Calu3 (cell line): Measurements from ENCODE around the gene TENM4. TPM values are rescaled to one million over a fixed set of nuclear protein-coding genes. Genes with fewer than 3 reads are reported as not detected.

Source experiments
- BruUV-seq: library from RNA; stranded (reverse); fragments of 400-500 nt; replicated peaks from 2 replicates; lab custom pipeline; 2021; lab: Mats Ljungman, UMichigan
- CTCF ChIA-PET: fragments of 300-600 bp; sonication (Branson Sonifier 250); formaldehyde crosslinking; loops from one replicate; lab custom pipeline; 2022; ENCODE audit warnings: antibody characterized with exemption; lab: Charles Lee
- DNase-seq: peaks from one replicate; pipeline ENCODE4 v3.0.0; 2022
- H3K27ac Mint-ChIP-seq: one replicate; pipeline ENCODE4 v1.8.0; 2022; ENCODE audit warnings: mixed read lengths; ENCODE audit not compliant: unreplicated experiment
- H3K27me3 Mint-ChIP-seq: one replicate; pipeline ENCODE4 v1.8.0; 2022; ENCODE audit warnings: mixed read lengths; ENCODE audit not compliant: unreplicated experiment
- H3K36me3 Mint-ChIP-seq: one replicate; pipeline ENCODE4 v1.8.0; 2022; ENCODE audit warnings: mild to moderate bottlenecking, moderate library complexity, mixed read lengths; ENCODE audit not compliant: insufficient read depth, unreplicated experiment
- H3K4me1 Mint-ChIP-seq: one replicate; pipeline ENCODE4 v1.8.0; 2022; ENCODE audit warnings: mild to moderate bottlenecking, low read depth, mixed read lengths; ENCODE audit not compliant: unreplicated experiment
- H3K4me3 Mint-ChIP-seq: one replicate; pipeline ENCODE4 v1.8.0; 2022; ENCODE audit warnings: mild to moderate bottlenecking, low read depth, moderate library complexity, mixed read lengths; ENCODE audit not compliant: unreplicated experiment
- H3K9me3 Mint-ChIP-seq: one replicate; pipeline ENCODE4 v1.8.0; 2022; ENCODE audit warnings: low read depth, mixed read lengths; ENCODE audit not compliant: unreplicated experiment
- CTCF ChIP-seq: fragments of 200-600 bp; IDR thresholded peaks from one replicate; pipeline ENCODE4 v1.8.0; 2022; ENCODE audit warnings: antibody characterized with exemption; ENCODE audit not compliant: unreplicated experiment
- intact Hi-C: fragments of 100-400 bp; cut with micrococcal nuclease; formaldehyde crosslinking; loops from one replicate; pipeline ENCODE4 v1.10.0; 2022; ENCODE audit not compliant: unreplicated experiment
- total RNA-seq: library from RNA; stranded (reverse); gene quantifications from 2 replicates; pipeline ENCODE4 v1.2.3, GENCODE V29; 2022

The TENM4 gene
- total RNA-seq, 1 experiment from 2014 or later, result not detected

- no peak overlapping the region for H3K27ac Mint-ChIP-seq
- no peak for DNase-seq
- no peaks in the 10 kb centered on the region for H3K4me1 Mint-ChIP-seq
- peaks cover 77% of the 10 kb centered on the region for H3K27me3 Mint-ChIP-seq
- H3K36me3 Mint-ChIP-seq, result peaks cover 5% of the 10 kb centered on the region
- intact Hi-C loops, result no loop called here
- H3K4me3 Mint-ChIP-seq, result no peak overlapping the region
- no peaks in the 10 kb centered on the region for H3K9me3 Mint-ChIP-seq
- no TSS peak for BruUV-seq
- CTCF ChIA-PET, result no interaction called here
- no peak for TF ChIP-seq CTCF
Measured at GRCh38 chr11:78730267-78730824, 710.5 kb downstream of the TENM4 start.

GRCh38 chr11:78727816-78728215 is 713.0 kb downstream of the TENM4 start:
- no peaks in the 10 kb centered on the region for H3K9me3 Mint-ChIP-seq
- no peak overlapping the region for H3K27ac Mint-ChIP-seq
- H3K36me3 Mint-ChIP-seq, result peaks cover 5% of the 10 kb centered on the region
- peaks cover 82% of the 10 kb centered on the region for H3K27me3 Mint-ChIP-seq
- intact Hi-C loops, result no loop called here
- DNase-seq, result no peak
- no TSS peak for BruUV-seq
- no peak overlapping the region for H3K4me3 Mint-ChIP-seq
- TF ChIP-seq CTCF, result no peak
- CTCF ChIA-PET, result no interaction called here
- no peaks in the 10 kb centered on the region for H3K4me1 Mint-ChIP-seq

GRCh38 chr11:78725200-78725599 is 715.6 kb downstream of the TENM4 start:
- BruUV-seq, result no TSS peak
- intact Hi-C loops, result no loop called here
- H3K36me3 Mint-ChIP-seq, result no peaks in the 10 kb centered on the region
- H3K9me3 Mint-ChIP-seq, result no peaks in the 10 kb centered on the region
- H3K27me3 Mint-ChIP-seq, result peaks cover 74% of the 10 kb centered on the region
- no peak for DNase-seq
- no peak overlapping the region for H3K4me3 Mint-ChIP-seq
- no peak for TF ChIP-seq CTCF
- no peak overlapping the region for H3K27ac Mint-ChIP-seq
- H3K4me1 Mint-ChIP-seq, result no peaks in the 10 kb centered on the region
- CTCF ChIA-PET, result interaction anchor here (1.8 kb wide), 1 partner anchor 10 kb away, joined by 5 read pairs; no protein-coding TSS in a partner anchor

GRCh38 chr11:78722786-78723185 is 718.0 kb downstream of the TENM4 start:
- peaks cover 66% of the 10 kb centered on the region for H3K27me3 Mint-ChIP-seq
- no peaks in the 10 kb centered on the region for H3K4me1 Mint-ChIP-seq
- BruUV-seq, result no TSS peak
- CTCF ChIA-PET, result no interaction called here
- TF ChIP-seq CTCF, result no peak
- no peaks in the 10 kb centered on the region for H3K36me3 Mint-ChIP-seq
- H3K4me3 Mint-ChIP-seq, result no peak overlapping the region
- H3K9me3 Mint-ChIP-seq, result no peaks in the 10 kb centered on the region
- no peak for DNase-seq
- H3K27ac Mint-ChIP-seq, result no peak overlapping the region
- intact Hi-C loops, result no loop called here
